H1 (cell line): ENCODE results near the gene PRDX2. TPM values are rescaled to one million over a fixed set of nuclear protein-coding genes. Genes with fewer than 3 reads are reported as not detected.
A peak's percentile ranks its signal among the peaks of the same experiment; 100 is the strongest.

Experiments
- CTCF ChIA-PET: fragments of 300-600 bp; sonication (Branson Sonifier 250); formaldehyde crosslinking; loops from one replicate; lab custom pipeline; 2021; ENCODE audit not compliant: partially characterized antibody; lab: Charles Lee
- POLR2A ChIA-PET: fragments of 300-600 bp; sonication (Branson Sonifier 250); formaldehyde crosslinking; loops from one replicate; lab custom pipeline; 2021; ENCODE audit warnings: inconsistent platforms; ENCODE audit not compliant: partially characterized antibody; lab: Charles Lee
- DNase-seq, 2 experiments: peaks; one replicate each; pipeline versions ENCODE4 v3.0.0 to v3.0.0-alpha.2; 2010 to 2022; ENCODE audit warnings: low spot score in 2 of 2, low read depth in 1 of 2, mixed read lengths in 1 of 2
- FAIRE-seq: peaks from 2 replicates; lab custom pipeline; 2011; peaks lifted over from hg19 to GRCh38; lab: Jason Lieb, UNC
- H2AFZ ChIP-seq: 2 replicates; pipeline ENCODE4 v1.8.1; 2012; ENCODE audit warnings: low read length, inconsistent platforms
- H2AK5ac ChIP-seq: 2 replicates; pipeline ENCODE4 v1.6.1; 2013; ENCODE audit warnings: low read depth, low read length
- H2BK120ac ChIP-seq: replicated peaks from 2 replicates; pipeline ENCODE3; 2013; ENCODE audit warnings: low read depth, low read length, inconsistent platforms
- H2BK12ac ChIP-seq: 2 replicates; pipeline ENCODE4 v1.6.1; 2013; ENCODE audit warnings: low read depth, low read length
- H2BK15ac ChIP-seq: 2 replicates; pipeline ENCODE4 v1.6.1; 2013; ENCODE audit warnings: low read length
- H2BK20ac ChIP-seq: 2 replicates; pipeline ENCODE4 v1.6.1; 2013; ENCODE audit warnings: low read length
- H2BK5ac ChIP-seq: 2 replicates; pipeline ENCODE4 v1.6.1; 2013; ENCODE audit warnings: low read depth, low read length
- H3K14ac ChIP-seq: 2 replicates; pipeline ENCODE4 v1.6.1; 2013; ENCODE audit warnings: inconsistent platforms; ENCODE audit not compliant: insufficient read length
- H3K18ac ChIP-seq: 2 replicates; pipeline ENCODE4 v1.6.1; 2013; ENCODE audit warnings: low read length; ENCODE audit errors: extremely low read depth
- H3K23ac ChIP-seq: 2 replicates; pipeline ENCODE4 v1.6.1; 2013; ENCODE audit warnings: inconsistent platforms; ENCODE audit not compliant: insufficient read length
- H3K23me2 ChIP-seq: 2 replicates; pipeline ENCODE4 v1.6.1; 2013; ENCODE audit warnings: low read depth, low read length
- H3K27ac ChIP-seq: 2 replicates; pipeline ENCODE4 v1.6.1; 2011; ENCODE audit warnings: low read depth, low read length, inconsistent platforms
- H3K27me3 ChIP-seq, 4 experiments: replicated peaks in 1 of 4; 1 replicate in 1 of 4; 2 replicates in 3 of 4; pipeline versions ENCODE4 v1.6.1 to v1.8.1; 2011 to 2013; ENCODE audit warnings: low read length in 3 of 4, mild to moderate bottlenecking in 3 of 4, inconsistent platforms in 2 of 4, mixed read lengths in 2 of 4, moderate library complexity in 1 of 4; ENCODE audit not compliant: control insufficient read depth in 3 of 4, insufficient read depth in 3 of 4; ENCODE audit errors: extremely low read depth in 1 of 4
- H3K36me3 ChIP-seq, 4 experiments: 2 replicates each; pipeline versions ENCODE4 v1.6.1 to v1.8.1; 2011 to 2013; ENCODE audit warnings: mild to moderate bottlenecking in 4 of 4, low read length in 3 of 4, moderate library complexity in 2 of 4, control low read depth in 1 of 4, inconsistent platforms in 1 of 4; ENCODE audit not compliant: insufficient read depth in 4 of 4, control insufficient read depth in 2 of 4
- H3K4ac ChIP-seq: replicated peaks from 2 replicates; pipeline ENCODE3; 2013; ENCODE audit warnings: low read length, low read depth, mixed read lengths, inconsistent platforms; ENCODE audit not compliant: insufficient read length
- H3K4me1 ChIP-seq, 4 experiments: replicated peaks in 1 of 4; 1 replicate in 1 of 4; 2 replicates in 3 of 4; pipeline versions ENCODE4 v1.6.1 to v1.8.1; 2011 to 2013; ENCODE audit warnings: low read length in 3 of 4, inconsistent platforms in 2 of 4, mixed read lengths in 1 of 4; ENCODE audit not compliant: insufficient read depth in 4 of 4, control insufficient read depth in 3 of 4
- H3K4me2 ChIP-seq, 2 experiments: 2 replicates each; pipeline versions ENCODE4 v1.6.1 to v1.8.1; 2011 to 2013; ENCODE audit warnings: low read depth in 2 of 2, low read length in 2 of 2, control low read depth in 1 of 2, inconsistent platforms in 1 of 2, mild to moderate bottlenecking in 1 of 2; ENCODE audit not compliant: insufficient read depth in 1 of 2
- H3K4me3 ChIP-seq, 4 experiments: fragments of 200-600, 300-600 bp in 1 of 4; sonication (generic), shearing (Covaris generic), sonication (Bioruptor Twin) in 1 of 4; 2 replicates each; pipeline versions ENCODE4 v1.5.1 to v1.8.1; 2011 to 2016; ENCODE audit warnings: low read length in 4 of 4, low read depth in 3 of 4, control low read depth in 2 of 4, inconsistent platforms in 2 of 4, mild to moderate bottlenecking in 2 of 4, mixed read lengths in 1 of 4, moderate library complexity in 1 of 4; ENCODE audit not compliant: insufficient read depth in 2 of 4; ENCODE audit errors: extremely low read depth in 1 of 4
- H3K56ac ChIP-seq: replicated peaks from 2 replicates; pipeline ENCODE3; 2013; ENCODE audit warnings: low read depth, mild to moderate bottlenecking, mixed read lengths, low read length, inconsistent platforms; ENCODE audit not compliant: insufficient read length
- H3K79me1 ChIP-seq: 2 replicates; pipeline ENCODE4 v1.6.1; 2013; ENCODE audit warnings: low read depth, low read length, control low read depth
- H3K79me2 ChIP-seq, 2 experiments: 2 replicates each; pipeline versions ENCODE4 v1.6.1 to v1.8.1; 2012 to 2013; ENCODE audit warnings: low read length in 2 of 2, mild to moderate bottlenecking in 2 of 2, inconsistent platforms in 1 of 2; ENCODE audit not compliant: insufficient read depth in 2 of 2, control insufficient read depth in 1 of 2
- H3K9ac ChIP-seq, 4 experiments: replicated peaks in 1 of 4; 1 replicate in 1 of 4; 2 replicates in 3 of 4; pipeline versions ENCODE4 v1.6.1 to v1.8.1; 2011 to 2013; ENCODE audit warnings: low read depth in 3 of 4, low read length in 3 of 4, control low read depth in 2 of 4, mild to moderate bottlenecking in 2 of 4, moderate library complexity in 2 of 4, inconsistent platforms in 1 of 4; ENCODE audit errors: extremely low read depth in 1 of 4
- H3K9me3 ChIP-seq, 2 experiments: 2 replicates each; pipeline versions ENCODE4 v1.6.1 to v1.8.1; 2012 to 2013; ENCODE audit warnings: mild to moderate bottlenecking in 2 of 2, moderate library complexity in 2 of 2, control low read depth in 1 of 2, inconsistent platforms in 1 of 2, low read depth in 1 of 2, low read length in 1 of 2, mixed read lengths in 1 of 2; ENCODE audit not compliant: insufficient read depth in 2 of 2
- H4K20me1 ChIP-seq, 2 experiments: replicated peaks in 1 of 2; 2 replicates each; pipeline versions ENCODE3 to v1.8.1; 2011 to 2013; ENCODE audit warnings: inconsistent platforms in 2 of 2, low read length in 2 of 2, mild to moderate bottlenecking in 1 of 2; ENCODE audit not compliant: insufficient read depth in 2 of 2, control insufficient read depth in 1 of 2
- H4K5ac ChIP-seq: 2 replicates; pipeline ENCODE4 v1.6.1; 2013; ENCODE audit warnings: low read length, low read depth, mixed read lengths, inconsistent platforms; ENCODE audit not compliant: insufficient read length
- H4K8ac ChIP-seq: 2 replicates; pipeline ENCODE4 v1.8.0; 2013; ENCODE audit warnings: mild to moderate bottlenecking, moderate library complexity, low read length, inconsistent platforms; ENCODE audit not compliant: insufficient read depth; ENCODE audit errors: extremely low read depth
- H4K91ac ChIP-seq: replicated peaks from 2 replicates; pipeline ENCODE3; 2013; ENCODE audit warnings: low read length, mixed read lengths, inconsistent platforms; ENCODE audit not compliant: insufficient read length
- CREB1 ChIP-seq: IDR thresholded peaks from 2 replicates; pipeline ENCODE4 v1.6.1; 2012; ENCODE audit warnings: inconsistent platforms
- GTF2F1 ChIP-seq: IDR thresholded peaks from 2 replicates; pipeline ENCODE4 v1.6.1; 2012; ENCODE audit warnings: low read depth, low read length, improper control_type of control experiment, borderline replicate concordance
- JUND ChIP-seq: IDR thresholded peaks from 2 replicates; pipeline ENCODE4 v1.6.1; 2011; ENCODE audit warnings: mild to moderate bottlenecking, improper control_type of control experiment, low read length
- RAD21 ChIP-seq, 2 experiments: IDR thresholded peaks in 1 of 2; conservative IDR thresholded peaks in 1 of 2; 2 replicates each; pipeline ENCODE4 v1.6.1; 2011; ENCODE audit warnings: low read depth in 2 of 2, low read length in 2 of 2, improper control_type of control experiment in 1 of 2, inconsistent platforms in 1 of 2, mild to moderate bottlenecking in 1 of 2, moderate library complexity in 1 of 2
- whole genome bisulfite sequencing, 2 experiments: shearing (Covaris generic) in 1 of 2; methylation state at CpG; one replicate each; pipeline versions ENCODE4 v1.1.6 to v1.1.7; 2013 to 2015; ENCODE audit warnings: low lambda C conversion rate in 2 of 2, mixed read lengths in 2 of 2, inconsistent platforms in 1 of 2, low coverage in 1 of 2, missing lambda C conversion rate in 1 of 2; ENCODE audit not compliant: insufficient replicate concordance in 2 of 2, insufficient coverage in 1 of 2, insufficient read length in 1 of 2; ENCODE audit errors: extremely low coverage in 1 of 2, missing lambda C conversion rate in 1 of 2; 5-methylcytosine and 5-hydroxymethylcytosine counted together
- polyA plus RNA-seq, 7 experiments: library from polyadenylated mRNA; depleted of rRNA in 3 of 7; stranded (reverse) in 5 of 7; unstranded in 2 of 7; fragments of >200 nt in 5 of 7; fragments of 200-250 nt in 2 of 7; gene quantifications; 1 replicate in 5 of 7; 2 replicates in 1 of 7; 4 replicates in 1 of 7; pipeline versions ENCODE4 v1.2.1 to v1.2.3, GENCODE V29; 2011 to 2013; ENCODE audit warnings: missing spikeins in 2 of 7, mixed read lengths in 2 of 7
- total RNA-seq: library from RNA; stranded (reverse); fragmentation: NEBNext Ultra II Directional; extraction: Animal tissue kit (Norgen Biotek cat#: 25700); gene quantifications from 2 replicates; pipeline ENCODE4 v1.2.1, GENCODE V29; 2021
- TF ChIP-seq, protein P1 (sequence below): IDR thresholded peaks from 2 replicates; pipeline ENCODE4 v1.6.1; 2012; ENCODE audit warnings: inconsistent platforms
- TF ChIP-seq, protein P2 (sequence below), 3 experiments: IDR thresholded peaks; 1 replicate in 2 of 3; 2 replicates in 1 of 3; pipeline versions ENCODE4 v1.5.1 to v1.6.1; 2011; ENCODE audit warnings: low read length in 3 of 3, mild to moderate bottlenecking in 3 of 3, inconsistent platforms in 2 of 3, low read depth in 1 of 3, moderate library complexity in 1 of 3; ENCODE audit not compliant: insufficient read depth in 1 of 3; ENCODE audit errors: control extremely low read depth in 1 of 3

The PRDX2 gene
- total and polyA plus RNA-seq, 2 of the 8 experiments (the other 6 are each of a cell fraction or from before 2014, with no cell fraction given): 380 to 748 TPM

DNA sequence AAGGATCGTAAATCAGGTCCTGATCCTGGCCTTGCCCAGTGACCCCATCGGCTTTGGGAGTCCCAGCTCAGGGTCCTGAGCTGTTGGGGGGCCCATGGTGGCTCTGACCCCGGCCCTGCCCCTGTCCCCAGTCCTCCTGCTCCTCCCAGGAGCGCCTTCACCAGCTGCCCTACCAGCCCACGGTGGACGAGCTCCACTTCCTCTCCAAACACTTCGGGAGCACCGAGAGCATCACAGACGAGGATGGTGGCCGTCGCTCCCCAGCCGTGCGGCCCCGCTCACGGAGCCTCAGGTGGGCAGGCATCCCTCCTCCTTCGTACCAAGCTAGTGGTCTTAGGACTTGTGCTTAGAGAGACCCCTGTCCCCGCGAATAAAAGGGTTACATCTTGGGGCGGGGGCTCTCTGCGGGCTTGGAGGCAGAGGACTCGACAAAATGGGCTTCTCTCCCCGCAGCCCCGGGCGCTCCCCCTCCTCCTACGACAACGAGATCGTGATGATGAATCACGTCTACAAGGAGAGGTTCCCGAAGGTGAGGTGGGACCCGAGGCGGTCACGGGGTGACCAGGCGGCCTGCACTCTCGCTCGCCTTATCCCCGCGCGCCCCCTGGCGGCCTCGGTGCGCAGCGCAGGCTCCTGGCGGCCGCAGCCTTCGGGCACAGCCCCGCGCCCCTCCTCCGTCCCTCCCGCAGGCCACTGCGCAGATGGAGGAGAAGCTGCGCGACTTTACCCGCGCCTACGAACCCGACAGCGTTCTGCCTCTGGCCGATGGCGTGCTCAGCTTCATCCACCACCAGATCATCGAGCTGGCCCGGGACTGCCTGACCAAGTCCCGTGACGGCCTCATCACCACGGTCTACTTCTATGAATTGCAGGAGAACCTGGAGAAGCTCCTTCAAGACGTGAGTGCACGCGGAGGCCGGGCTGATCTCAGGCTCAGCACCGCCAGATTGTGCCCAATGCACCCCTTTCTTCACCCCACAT, 45.8 kb upstream of the PRDX2 start:
- Histone ChIP-seq H2BK5ac (peak overlapping the region; percentile 18; the same call in 1 of the 2 replicates), H4K20me1 (peaks cover 3 to 8% of the 10 kb centered on the region in 2 experiments), H2BK120ac (no peak overlapping the region), H2AFZ (peak overlapping the region; percentile 29; the same call in 1 of the 2 replicates), H3K27ac (no peak overlapping the region), H2BK20ac (no peak overlapping the region), H3K4ac (peak overlapping the region; percentile 13), H3K56ac (no peak overlapping the region), H3K36me3 (peaks cover 0 to 7% (median 3%) of the 10 kb centered on the region in 4 experiments; a peak in 4 of 8 replicates), H4K5ac (no peak overlapping the region), H3K79me1 (peaks cover 5% of the 10 kb centered on the region; the same call in 1 of the 2 replicates), H3K79me2 (peaks cover 0 to 4% of the 10 kb centered on the region in 2 experiments; a peak in 1 of 4 replicates), H3K4me3 (peak overlapping the region in 2 of 4 experiments; percentile 26 to 47; a peak in 4 of 8 replicates), H4K8ac (peak overlapping the region; percentile 91; the same call in 1 of the 2 replicates), H2AK5ac (no peak overlapping the region), H2BK12ac (peak overlapping the region; percentile 62; the same call in 1 of the 2 replicates), H3K27me3 (no peaks in the 10 kb centered on the region), H3K9me3 (no peaks in the 10 kb centered on the region), H3K23me2 (peaks cover 3% of the 10 kb centered on the region; the same call in 1 of the 2 replicates), H4K91ac (peak overlapping the region; percentile 67), H3K9ac (no peak overlapping the region), H3K14ac (no peak overlapping the region), H3K23ac (no peak overlapping the region), H3K4me1 (peaks cover 0 to 10% (median 3%) of the 10 kb centered on the region in 4 experiments; a peak in 5 of 7 replicates), H3K18ac (peak overlapping the region; percentile 51), H3K4me2 (peak overlapping the region; percentile 2 to 59), H2BK15ac (no peak overlapping the region)
- no peak for FAIRE-seq
- peak in 1 of 2 experiments; percentile 100 for DNase-seq
- CTCF ChIA-PET: interaction anchor here (0.6 to 5.7 kb wide), 49 partner anchors 8 to 851 kb away, joined by 3 to 89 read pairs (median 5); partner anchors contain the start of genes DNASE2, JUNB, KLF1 and PRDX2
- WGBS, 2 experiments: 30% methylated on average over 69 of the region's 69 CpGs; no CpG with 5 or more reads in 1 of the 2 experiments
- POLR2A ChIA-PET: interaction anchor here (0.6 to 2.8 kb wide), 18 partner anchors 10 to 124 kb away, joined by 3 to 17 read pairs (median 6); partner anchors contain the start of genes GCDH, JUNB, RNASEH2A and TNPO2
- TF ChIP-seq, protein P1, sequence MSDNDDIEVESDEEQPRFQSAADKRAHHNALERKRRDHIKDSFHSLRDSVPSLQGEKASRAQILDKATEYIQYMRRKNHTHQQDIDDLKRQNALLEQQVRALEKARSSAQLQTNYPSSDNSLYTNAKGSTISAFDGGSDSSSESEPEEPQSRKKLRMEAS: peak; percentile 76
- TF ChIP-seq, protein P2, sequence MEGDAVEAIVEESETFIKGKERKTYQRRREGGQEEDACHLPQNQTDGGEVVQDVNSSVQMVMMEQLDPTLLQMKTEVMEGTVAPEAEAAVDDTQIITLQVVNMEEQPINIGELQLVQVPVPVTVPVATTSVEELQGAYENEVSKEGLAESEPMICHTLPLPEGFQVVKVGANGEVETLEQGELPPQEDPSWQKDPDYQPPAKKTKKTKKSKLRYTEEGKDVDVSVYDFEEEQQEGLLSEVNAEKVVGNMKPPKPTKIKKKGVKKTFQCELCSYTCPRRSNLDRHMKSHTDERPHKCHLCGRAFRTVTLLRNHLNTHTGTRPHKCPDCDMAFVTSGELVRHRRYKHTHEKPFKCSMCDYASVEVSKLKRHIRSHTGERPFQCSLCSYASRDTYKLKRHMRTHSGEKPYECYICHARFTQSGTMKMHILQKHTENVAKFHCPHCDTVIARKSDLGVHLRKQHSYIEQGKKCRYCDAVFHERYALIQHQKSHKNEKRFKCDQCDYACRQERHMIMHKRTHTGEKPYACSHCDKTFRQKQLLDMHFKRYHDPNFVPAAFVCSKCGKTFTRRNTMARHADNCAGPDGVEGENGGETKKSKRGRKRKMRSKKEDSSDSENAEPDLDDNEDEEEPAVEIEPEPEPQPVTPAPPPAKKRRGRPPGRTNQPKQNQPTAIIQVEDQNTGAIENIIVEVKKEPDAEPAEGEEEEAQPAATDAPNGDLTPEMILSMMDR (IDR thresholded peaks at IDR 0.05; ENCODE audit: control extremely low read depth in 1 of 3, insufficient read depth in 1 of 3, low read depth in 1 of 3, low read length in 3 of 3): peak; percentile 96 to 99 (median 99)
- peak; percentile 78 for TF ChIP-seq CREB1
- 0 out of 2 replicates have a peak, but pooled peaks have one; percentile 24 for TF ChIP-seq JUND
- no peak for TF ChIP-seq GTF2F1
- peak; percentile 92 to 94 for TF ChIP-seq RAD21 (IDR thresholded peaks at IDR 0.05 in 1 of 2, conservative IDR thresholded peaks at IDR 0.05 in 1 of 2; ENCODE audit: low read depth in 2 of 2, low read length in 2 of 2)
